ENCODE data around the gene VDR. TPM values are rescaled to one million over a fixed set of nuclear protein-coding genes. Genes with fewer than 3 reads are reported as not detected.

Gene VDR
- total RNA-seq, 4 donors from 2014 or later, result 36.7 to 47.9 (median 41.2) TPM

DNA sequence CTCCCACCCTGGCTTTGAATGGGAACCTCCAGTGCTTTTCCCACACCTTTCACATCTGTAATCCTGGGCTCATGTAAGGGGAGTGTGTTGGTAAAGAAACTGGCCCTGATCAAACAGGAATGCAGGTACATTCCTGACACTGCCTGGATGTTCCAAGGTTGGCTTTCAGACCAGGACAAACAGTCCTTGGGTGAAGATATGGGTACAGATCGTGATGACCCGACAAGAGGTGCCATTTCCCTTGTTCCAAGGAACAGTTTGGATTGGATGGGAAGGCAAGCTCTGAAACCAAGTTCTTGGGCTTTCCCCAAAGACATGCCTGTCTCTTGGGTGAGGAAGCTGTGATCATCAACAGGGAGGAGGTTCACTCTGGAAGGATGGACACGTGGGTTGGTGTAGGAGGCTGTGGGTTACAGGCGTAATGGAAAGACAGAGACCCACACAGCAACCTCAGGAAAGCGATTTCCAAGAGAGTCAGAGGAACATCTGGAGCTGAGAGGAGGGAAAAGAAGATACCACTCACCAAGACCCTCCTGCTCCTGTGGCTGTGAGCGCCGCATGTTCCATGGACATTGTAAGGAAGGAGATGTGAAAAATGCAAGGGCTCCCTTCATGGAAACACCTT, 26.4 kb downstream of the VDR start:
- Histone ChIP-seq H3K27me3 (no peaks in the 10 kb centered on the region), H3K4me1 (peaks cover 25% of the 10 kb centered on the region), H3K36me3 (peaks cover 20% of the 10 kb centered on the region), H3K9me3 (no peaks in the 10 kb centered on the region), H3K4me3 (no peak overlapping the region), H3K27ac (peak overlapping the region; percentile 25)
- TF ChIP-seq POLR2A (IDR thresholded peaks at IDR 0.05), result no peak
- no peak for TF ChIP-seq EP300 (IDR thresholded peaks at IDR 0.05)
- TF ChIP-seq, protein P1, sequence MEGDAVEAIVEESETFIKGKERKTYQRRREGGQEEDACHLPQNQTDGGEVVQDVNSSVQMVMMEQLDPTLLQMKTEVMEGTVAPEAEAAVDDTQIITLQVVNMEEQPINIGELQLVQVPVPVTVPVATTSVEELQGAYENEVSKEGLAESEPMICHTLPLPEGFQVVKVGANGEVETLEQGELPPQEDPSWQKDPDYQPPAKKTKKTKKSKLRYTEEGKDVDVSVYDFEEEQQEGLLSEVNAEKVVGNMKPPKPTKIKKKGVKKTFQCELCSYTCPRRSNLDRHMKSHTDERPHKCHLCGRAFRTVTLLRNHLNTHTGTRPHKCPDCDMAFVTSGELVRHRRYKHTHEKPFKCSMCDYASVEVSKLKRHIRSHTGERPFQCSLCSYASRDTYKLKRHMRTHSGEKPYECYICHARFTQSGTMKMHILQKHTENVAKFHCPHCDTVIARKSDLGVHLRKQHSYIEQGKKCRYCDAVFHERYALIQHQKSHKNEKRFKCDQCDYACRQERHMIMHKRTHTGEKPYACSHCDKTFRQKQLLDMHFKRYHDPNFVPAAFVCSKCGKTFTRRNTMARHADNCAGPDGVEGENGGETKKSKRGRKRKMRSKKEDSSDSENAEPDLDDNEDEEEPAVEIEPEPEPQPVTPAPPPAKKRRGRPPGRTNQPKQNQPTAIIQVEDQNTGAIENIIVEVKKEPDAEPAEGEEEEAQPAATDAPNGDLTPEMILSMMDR (IDR thresholded peaks at IDR 0.05), result no peak
- no peak for TF ChIP-seq POLR2AphosphoS5 (IDR thresholded peaks at IDR 0.05)
- no peak for DNase-seq (ENCODE audit: low spot score in 2 of 2)
- 89% methylated on average over 7 of the region's 7 CpGs for WGBS

DNA sequence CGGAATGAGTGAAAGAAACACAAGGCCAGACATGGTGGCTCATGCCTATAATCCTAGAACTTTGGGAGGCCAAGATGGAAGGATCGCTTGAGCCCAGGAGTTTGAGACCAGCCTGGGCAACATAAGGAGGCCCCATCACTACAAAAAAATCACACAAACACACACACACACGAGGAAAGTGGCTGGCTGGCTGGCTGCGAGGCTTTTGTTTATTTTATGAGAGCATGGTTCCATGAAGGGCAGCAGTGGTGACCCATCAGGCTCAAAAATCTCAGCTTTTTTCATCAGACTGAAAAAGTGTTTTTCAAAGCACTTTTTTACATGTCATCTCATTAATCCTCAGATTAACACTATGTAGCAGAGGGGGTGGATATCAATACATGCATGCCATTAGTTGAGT, 27.7 kb downstream of the VDR start:
- 90% methylated on average over 4 of the region's 4 CpGs for WGBS
- no peak for TF ChIP-seq POLR2A (IDR thresholded peaks at IDR 0.05)
- no peak overlapping the region for H3K4me3 ChIP-seq
- H3K27ac ChIP-seq, result no peak overlapping the region
- DNase-seq (ENCODE audit: low spot score in 2 of 2), result no peak
- H3K36me3 ChIP-seq, result peaks cover 20% of the 10 kb centered on the region
- no peaks in the 10 kb centered on the region for H3K27me3 ChIP-seq
- H3K4me1 ChIP-seq, result peaks cover 12% of the 10 kb centered on the region
- no peaks in the 10 kb centered on the region for H3K9me3 ChIP-seq

GRCh38 chr12:47876440-47876960, 28.3 kb downstream of the VDR start:
- H3K27ac ChIP-seq, result no peak overlapping the region

DNA sequence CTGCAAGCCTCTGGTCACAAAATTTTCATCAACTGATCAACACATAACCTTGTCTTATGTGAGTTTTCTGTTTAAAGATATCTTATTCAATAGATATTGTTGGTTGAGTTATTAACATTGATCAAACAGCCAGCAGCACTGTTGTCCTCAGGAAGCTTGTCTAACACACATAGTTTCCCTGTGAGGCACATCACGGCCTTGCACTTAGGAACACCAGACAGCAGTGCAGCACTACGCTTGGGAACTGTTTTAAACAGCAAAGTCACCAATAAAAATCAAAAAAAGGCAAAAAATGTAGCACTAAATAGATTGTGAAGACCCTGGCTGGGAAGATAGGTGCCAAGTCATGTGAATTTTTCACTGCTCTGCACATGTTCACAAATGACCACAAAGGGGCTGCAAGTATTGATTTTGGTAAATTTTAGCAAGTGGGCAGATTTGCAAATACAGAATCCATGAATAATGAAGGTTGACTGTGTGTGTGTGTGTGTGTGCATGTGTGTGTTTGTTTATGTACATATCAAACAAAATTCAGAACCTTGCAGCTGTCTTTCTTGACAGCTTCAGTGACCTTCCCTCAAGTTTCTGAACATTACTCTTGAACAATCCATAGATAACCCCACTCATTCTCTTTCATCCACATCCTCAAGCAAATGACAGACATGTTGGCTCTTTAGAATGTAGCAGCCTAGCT, 28.9 kb downstream of the VDR start:
- H3K9me3 ChIP-seq, result no peaks in the 10 kb centered on the region
- 95% methylated on average over 2 of the region's 2 CpGs for WGBS
- peaks cover 9% of the 10 kb centered on the region for H3K4me1 ChIP-seq
- DNase-seq (ENCODE audit: low spot score in 2 of 2), result no peak
- no peak overlapping the region for H3K27ac ChIP-seq
- no peak for TF ChIP-seq POLR2A (IDR thresholded peaks at IDR 0.05)
- TF ChIP-seq, protein P1 (IDR thresholded peaks at IDR 0.05), result no peak
- no peak for TF ChIP-seq POLR2AphosphoS5 (IDR thresholded peaks at IDR 0.05)
- TF ChIP-seq EP300 (IDR thresholded peaks at IDR 0.05), result no peak
- no peaks in the 10 kb centered on the region for H3K27me3 ChIP-seq
- H3K36me3 ChIP-seq, result peaks cover 20% of the 10 kb centered on the region
- no peak overlapping the region for H3K4me3 ChIP-seq

More at GRCh38 chr12:47876440-47876960, 28.3 kb downstream of the VDR start:
- TF ChIP-seq POLR2AphosphoS5 (IDR thresholded peaks at IDR 0.05) (no peak), POLR2A (IDR thresholded peaks at IDR 0.05) (no peak), EP300 (IDR thresholded peaks at IDR 0.05) (no peak)
- TF ChIP-seq, protein P1 (IDR thresholded peaks at IDR 0.05), result no peak
- no peak for DNase-seq (ENCODE audit: low spot score in 2 of 2)
- H3K4me1 ChIP-seq, result peaks cover 7% of the 10 kb centered on the region
- no peak overlapping the region for H3K4me3 ChIP-seq
- peaks cover 20% of the 10 kb centered on the region for H3K36me3 ChIP-seq
- H3K9me3 ChIP-seq, result no peaks in the 10 kb centered on the region
- no peaks in the 10 kb centered on the region for H3K27me3 ChIP-seq

GRCh38 chr12:47874316-47874715, 30.5 kb downstream of the VDR start:
- TF ChIP-seq, protein P1 (IDR thresholded peaks at IDR 0.05), result no peak
- TF ChIP-seq POLR2A (IDR thresholded peaks at IDR 0.05), result no peak
- TF ChIP-seq POLR2AphosphoS5 (IDR thresholded peaks at IDR 0.05), result no peak
- TF ChIP-seq EP300 (IDR thresholded peaks at IDR 0.05), result no peak
- H3K4me3 ChIP-seq, result no peak overlapping the region
- 85% methylated on average over 5 of the region's 5 CpGs for WGBS
- no peaks in the 10 kb centered on the region for H3K27me3 ChIP-seq
- DNase-seq (ENCODE audit: low spot score in 2 of 2), result no peak
- H3K27ac ChIP-seq, result no peak overlapping the region
- peaks cover 20% of the 10 kb centered on the region for H3K36me3 ChIP-seq
- peaks cover 20% of the 10 kb centered on the region for H3K4me1 ChIP-seq
- H3K9me3 ChIP-seq, result no peaks in the 10 kb centered on the region

Measured in suprapubic skin (tissue), 4 donors.